ENCODE data around the gene GPRIN1.

GPRIN1 gene

DNA sequence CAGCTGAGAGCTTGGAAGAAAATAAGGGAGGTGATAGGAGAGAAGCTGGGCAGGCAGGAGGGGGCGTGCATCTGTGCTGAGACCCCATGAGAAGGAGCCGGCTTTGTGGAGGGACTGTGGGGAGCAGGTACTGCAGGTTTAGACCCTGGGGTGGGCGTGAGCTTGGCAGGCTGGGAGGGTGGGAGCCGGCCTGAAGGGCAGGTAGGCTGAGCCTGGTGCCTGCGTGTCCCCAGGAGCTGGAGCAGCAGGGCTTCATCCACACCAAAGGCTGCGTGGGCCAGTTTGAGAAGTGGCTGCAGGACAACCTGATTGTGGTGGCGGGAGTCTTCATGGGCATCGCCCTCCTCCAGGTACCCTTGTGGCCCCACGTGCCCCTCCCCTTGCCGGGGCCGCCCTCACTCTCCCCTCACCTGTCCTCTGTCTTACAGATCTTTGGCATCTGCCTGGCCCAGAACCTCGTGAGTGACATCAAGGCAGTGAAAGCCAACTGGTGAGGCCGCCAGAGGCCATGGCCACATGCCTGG lies 46.6 kb upstream of the GPRIN1 start:
- Histone ChIP-seq H3K27me3 (ENCODE audit: insufficient read depth, low read depth) (no peaks in the 10 kb centered on the region), H3K9ac (no peak overlapping the region), H3K4me3 (IDR thresholded peaks at IDR 0.05; ENCODE audit: insufficient read depth, low read depth, low read length) (no peak overlapping the region), H3K4me1 (ENCODE audit: low read depth, poor library complexity, severe bottlenecking) (peaks cover 28% of the 10 kb centered on the region), H3K36me3 (ENCODE audit: insufficient read depth) (no peaks in the 10 kb centered on the region), H2AFZ (ENCODE audit: low read depth) (no peak overlapping the region), H3K4me2 (no peak overlapping the region), H3K27ac (no peak overlapping the region), H4K20me1 (ENCODE audit: insufficient read depth) (no peaks in the 10 kb centered on the region), H3K79me2 (ENCODE audit: insufficient read depth, low read depth) (no peaks in the 10 kb centered on the region)
- TF ChIP-seq CTCF (conservative IDR thresholded peaks at IDR 0.05; ENCODE audit: low read depth, low read length): no peak

GRCh38 chr5:176654856-176655255 lies 44.9 kb upstream of the GPRIN1 start:
- Histone ChIP-seq H4K20me1 (ENCODE audit: insufficient read depth) (no peaks in the 10 kb centered on the region), H2AFZ (ENCODE audit: low read depth) (no peak overlapping the region), H3K27me3 (ENCODE audit: insufficient read depth, low read depth) (no peaks in the 10 kb centered on the region), H3K4me2 (no peak overlapping the region), H3K4me1 (ENCODE audit: low read depth, poor library complexity, severe bottlenecking) (peaks cover 15% of the 10 kb centered on the region), H3K79me2 (ENCODE audit: insufficient read depth, low read depth) (no peaks in the 10 kb centered on the region), H3K27ac (no peak overlapping the region), H3K9ac (no peak overlapping the region), H3K4me3 (IDR thresholded peaks at IDR 0.05; ENCODE audit: insufficient read depth, low read depth, low read length) (no peak overlapping the region), H3K36me3 (ENCODE audit: insufficient read depth) (no peaks in the 10 kb centered on the region)
- no peak for TF ChIP-seq CTCF (conservative IDR thresholded peaks at IDR 0.05; ENCODE audit: low read depth, low read length)

GRCh38 chr5:176653401-176654385 lies 43.7 kb upstream of the GPRIN1 start:
- no peaks in the 10 kb centered on the region for H3K79me2 ChIP-seq (ENCODE audit: insufficient read depth, low read depth)
- peaks cover 11% of the 10 kb centered on the region for H3K4me1 ChIP-seq (ENCODE audit: low read depth, poor library complexity, severe bottlenecking)
- H3K36me3 ChIP-seq (ENCODE audit: insufficient read depth): no peaks in the 10 kb centered on the region
- H3K27ac ChIP-seq: no peak overlapping the region
- no peaks in the 10 kb centered on the region for H4K20me1 ChIP-seq (ENCODE audit: insufficient read depth)
- no peak overlapping the region for H3K9ac ChIP-seq
- no peak overlapping the region for H2AFZ ChIP-seq (ENCODE audit: low read depth)
- no peaks in the 10 kb centered on the region for H3K27me3 ChIP-seq (ENCODE audit: insufficient read depth, low read depth)
- H3K4me2 ChIP-seq: no peak overlapping the region
- H3K4me3 ChIP-seq (IDR thresholded peaks at IDR 0.05; ENCODE audit: insufficient read depth, low read depth, low read length): no peak overlapping the region
- TF ChIP-seq CTCF (conservative IDR thresholded peaks at IDR 0.05; ENCODE audit: low read depth, low read length): no peak

DNA sequence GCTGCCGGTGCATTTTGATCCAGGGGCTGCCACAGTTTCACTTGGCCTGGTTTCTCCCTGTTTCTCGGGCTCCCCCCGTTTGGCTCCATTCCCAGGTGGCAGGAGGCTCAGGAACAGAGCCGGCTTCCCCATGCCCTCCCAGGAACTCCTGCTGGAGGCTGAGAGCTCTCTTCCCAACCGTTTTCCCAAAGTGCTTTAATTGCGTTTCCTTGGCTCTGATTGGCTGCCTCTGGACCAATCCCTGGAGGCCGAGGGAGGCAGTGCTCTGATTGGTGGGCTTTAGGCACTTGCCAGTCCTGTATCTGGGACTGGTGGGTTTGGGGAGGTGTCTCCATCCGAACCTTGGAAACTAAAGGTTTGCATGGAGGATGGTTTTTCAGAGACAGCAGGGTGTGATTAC lies 42.2 kb upstream of the GPRIN1 start:
- H2AFZ ChIP-seq (ENCODE audit: low read depth): no peak overlapping the region
- no peak overlapping the region for H3K4me2 ChIP-seq
- no peak overlapping the region for H3K4me3 ChIP-seq (IDR thresholded peaks at IDR 0.05; ENCODE audit: insufficient read depth, low read depth, low read length)
- no peaks in the 10 kb centered on the region for H3K36me3 ChIP-seq (ENCODE audit: insufficient read depth)
- H3K9ac ChIP-seq: no peak overlapping the region
- no peak overlapping the region for H3K27ac ChIP-seq
- no peaks in the 10 kb centered on the region for H3K79me2 ChIP-seq (ENCODE audit: insufficient read depth, low read depth)
- no peaks in the 10 kb centered on the region for H3K27me3 ChIP-seq (ENCODE audit: insufficient read depth, low read depth)
- no peak for TF ChIP-seq CTCF (conservative IDR thresholded peaks at IDR 0.05; ENCODE audit: low read depth, low read length)
- no peaks in the 10 kb centered on the region for H4K20me1 ChIP-seq (ENCODE audit: insufficient read depth)
- peaks cover 11% of the 10 kb centered on the region for H3K4me1 ChIP-seq (ENCODE audit: low read depth, poor library complexity, severe bottlenecking)

Measured in KMS-11 (cell line).